Measurements from ENCODE around the gene ATRAID. TPM values are rescaled to one million over a fixed set of nuclear protein-coding genes. Genes with fewer than 3 reads are reported as not detected.
"Not testable (repeated sequence)": the region's sequence is repeated elsewhere in the genome, so short reads cannot be mapped to it uniquely, and the experiment has no call there.

Gene ATRAID
- polyA plus RNA-seq, 6 donors from 2014 or later: 296 to 424 (median 357) TPM

DNA sequence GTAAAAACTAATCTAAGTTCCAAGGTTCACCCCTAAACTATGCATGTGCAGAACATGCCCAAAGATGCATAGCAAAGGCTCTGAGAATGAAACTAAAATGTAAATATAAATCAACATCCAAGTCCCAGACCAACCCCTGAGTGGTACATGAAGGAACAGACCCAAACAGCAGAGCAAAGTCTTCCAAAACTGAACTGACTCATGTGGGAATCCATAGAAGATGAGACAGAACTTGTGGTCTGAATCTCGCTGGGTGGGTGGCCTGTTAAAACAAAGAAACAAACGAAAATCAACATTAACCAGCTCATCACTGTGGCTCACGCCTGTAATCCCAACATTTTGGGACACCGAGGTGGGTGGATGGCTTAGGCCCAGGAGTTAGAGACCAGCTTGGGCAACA is 29.5 kb upstream of the ATRAID start:
- Mint-ChIP-seq H3K27ac (no peak overlapping the region), H3K36me3 (no peaks in the 10 kb centered on the region), H3K4me1 (no peaks in the 10 kb centered on the region), H3K4me3 (peak overlapping the region in 1 of 8 donors; percentile 17), H3K27me3 (peaks cover 41 to 48% (median 42%) of the 10 kb centered on the region in 3 donors), H3K9me3 (no peaks in the 10 kb centered on the region)
- ATAC-seq (ENCODE audit: low read depth in 2 of 2) (no peak), DNase-seq (no peak)

DNA sequence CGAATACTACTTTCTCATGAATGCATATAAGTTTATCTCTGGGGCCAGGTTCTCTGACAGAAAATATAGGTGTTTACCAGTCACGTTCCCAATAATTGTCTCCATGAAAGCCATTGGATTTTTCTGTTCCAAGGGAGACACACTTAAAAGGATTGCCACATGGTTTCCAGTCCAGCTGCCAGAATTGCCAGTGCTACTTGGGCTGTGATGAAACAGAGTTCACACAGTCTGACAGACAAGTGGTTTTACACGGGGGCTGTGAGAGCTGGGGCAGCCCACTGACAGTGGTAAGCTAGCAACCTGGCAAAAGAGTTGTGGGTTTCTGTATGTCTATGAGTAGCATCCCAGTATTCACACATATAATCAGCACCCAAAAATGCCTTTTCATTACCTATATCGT is 27.7 kb upstream of the ATRAID start:
- Mint-ChIP-seq H3K36me3 (no peaks in the 10 kb centered on the region), H3K4me3 (no peak overlapping the region), H3K4me1 (no peaks in the 10 kb centered on the region), H3K9me3 (no peaks in the 10 kb centered on the region), H3K27me3 (peaks cover 36 to 42% (median 40%) of the 10 kb centered on the region in 3 donors), H3K27ac (no peak overlapping the region)
- no peak for ATAC-seq (ENCODE audit: low read depth in 2 of 2)
- no peak for DNase-seq

DNA sequence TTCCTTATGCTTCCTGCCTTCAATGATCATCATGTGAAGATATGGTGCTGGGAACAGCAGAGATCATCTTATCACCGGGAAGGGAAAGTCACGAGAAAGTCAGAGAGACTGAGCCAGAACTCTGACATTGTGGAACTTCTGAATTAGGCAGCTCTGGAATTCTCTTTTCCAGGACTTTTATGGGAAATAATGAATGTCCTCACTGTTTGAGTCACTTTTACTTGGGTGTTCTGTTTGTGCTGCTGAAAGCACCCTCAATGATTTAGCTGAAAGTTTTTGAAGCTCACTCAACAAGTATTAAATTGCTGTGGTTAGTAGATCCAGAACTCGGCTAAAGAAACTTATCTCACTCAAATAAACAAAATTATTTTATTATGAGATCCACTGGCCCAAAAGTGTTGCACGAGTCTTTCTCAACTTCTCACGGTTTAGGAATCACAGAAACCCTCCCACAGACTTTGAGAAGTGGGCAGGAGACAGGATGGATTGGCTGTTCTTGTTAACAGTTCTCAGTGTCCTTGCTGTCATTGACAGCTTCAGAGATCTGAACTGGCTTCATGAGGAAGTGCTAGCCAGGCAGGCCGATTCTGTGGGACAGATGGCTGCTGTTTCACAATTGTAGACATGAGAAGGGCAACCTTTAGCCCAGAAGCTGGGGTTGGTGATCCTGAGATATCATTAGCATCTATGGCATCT is 26.4 kb upstream of the ATRAID start:
- Mint-ChIP-seq H3K9me3 (no peaks in the 10 kb centered on the region), H3K27me3 (peaks cover 31 to 33% (median 32%) of the 10 kb centered on the region in 3 donors), H3K4me1 (no peaks in the 10 kb centered on the region), H3K36me3 (no peaks in the 10 kb centered on the region), H3K4me3 (no peak overlapping the region), H3K27ac (no peak overlapping the region)
- DNase-seq (no peak), ATAC-seq (ENCODE audit: low read depth in 2 of 2) (no peak)

DNA sequence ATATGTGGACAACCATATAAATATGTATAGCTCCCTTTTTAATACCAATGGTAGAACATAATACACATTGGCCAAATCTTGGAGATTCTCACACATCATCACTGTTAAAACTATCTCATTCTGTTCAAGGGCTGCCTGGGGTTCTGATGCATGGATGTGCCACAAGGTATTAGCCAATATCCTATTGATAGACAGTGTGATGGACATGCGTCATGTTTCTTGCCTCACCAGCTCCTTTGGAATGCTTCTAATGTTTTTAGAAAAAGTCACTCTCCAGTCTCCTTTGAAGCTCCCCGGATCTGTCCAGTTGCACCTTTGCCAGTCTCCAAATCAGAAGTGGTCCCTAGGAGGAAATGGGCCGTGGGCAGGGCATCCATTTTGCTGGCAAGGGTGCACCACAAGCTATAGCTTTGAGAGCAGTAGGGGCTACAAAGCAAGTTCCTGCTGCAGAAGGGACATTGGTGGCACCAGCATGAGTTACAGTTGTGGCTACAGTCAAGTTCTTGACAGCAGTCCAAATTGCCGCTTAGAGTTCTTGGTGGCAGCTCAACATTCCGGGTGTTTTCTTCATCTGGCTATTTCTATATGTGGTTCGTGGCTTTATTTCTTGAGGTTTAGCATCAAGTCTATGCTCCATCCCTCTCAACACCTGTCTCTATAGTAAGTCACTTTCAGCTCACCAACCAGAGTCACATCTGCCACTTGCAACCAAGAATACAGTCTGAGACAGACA is 25.1 kb upstream of the ATRAID start:
- H3K4me1 Mint-ChIP-seq: no peaks in the 10 kb centered on the region
- no peak for DNase-seq
- no peaks in the 10 kb centered on the region for H3K36me3 Mint-ChIP-seq
- ATAC-seq (ENCODE audit: low read depth in 2 of 2): no peak
- no peaks in the 10 kb centered on the region for H3K9me3 Mint-ChIP-seq
- no peak overlapping the region for H3K4me3 Mint-ChIP-seq
- H3K27ac Mint-ChIP-seq: no peak overlapping the region
- H3K27me3 Mint-ChIP-seq: peaks cover 19 to 26% (median 24%) of the 10 kb centered on the region in 3 donors

DNA sequence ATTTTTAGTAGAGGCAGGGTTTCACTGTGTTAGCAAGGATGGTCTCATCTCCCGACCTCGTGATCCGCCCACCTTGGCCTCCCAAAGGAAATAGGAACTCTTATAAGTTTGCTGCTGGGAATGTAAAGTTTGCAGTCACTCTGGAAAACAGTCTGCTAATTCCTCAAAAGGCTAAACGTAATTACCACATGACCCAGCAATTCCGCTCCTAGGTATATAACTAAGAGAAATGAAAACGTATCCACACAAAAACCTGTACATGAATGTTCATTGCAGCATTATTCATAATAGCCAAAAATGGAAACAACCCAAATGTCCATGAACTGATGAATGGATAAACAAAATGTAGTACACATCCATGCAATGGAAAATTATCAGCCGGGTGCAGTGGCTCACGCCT is 21.9 kb upstream of the ATRAID start:
- ATAC-seq (ENCODE audit: low read depth in 2 of 2) (no peak), DNase-seq (no peak)
- H3K27ac Mint-ChIP-seq: no peak overlapping the region
- peaks cover 0 to 4% (median 4%) of the 10 kb centered on the region in 3 donors for H3K4me1 Mint-ChIP-seq
- peaks cover 6 to 13% (median 13%) of the 10 kb centered on the region in 3 donors for H3K27me3 Mint-ChIP-seq
- H3K9me3 Mint-ChIP-seq: no peaks in the 10 kb centered on the region
- H3K4me3 Mint-ChIP-seq: no peak overlapping the region
- no peaks in the 10 kb centered on the region for H3K36me3 Mint-ChIP-seq

DNA sequence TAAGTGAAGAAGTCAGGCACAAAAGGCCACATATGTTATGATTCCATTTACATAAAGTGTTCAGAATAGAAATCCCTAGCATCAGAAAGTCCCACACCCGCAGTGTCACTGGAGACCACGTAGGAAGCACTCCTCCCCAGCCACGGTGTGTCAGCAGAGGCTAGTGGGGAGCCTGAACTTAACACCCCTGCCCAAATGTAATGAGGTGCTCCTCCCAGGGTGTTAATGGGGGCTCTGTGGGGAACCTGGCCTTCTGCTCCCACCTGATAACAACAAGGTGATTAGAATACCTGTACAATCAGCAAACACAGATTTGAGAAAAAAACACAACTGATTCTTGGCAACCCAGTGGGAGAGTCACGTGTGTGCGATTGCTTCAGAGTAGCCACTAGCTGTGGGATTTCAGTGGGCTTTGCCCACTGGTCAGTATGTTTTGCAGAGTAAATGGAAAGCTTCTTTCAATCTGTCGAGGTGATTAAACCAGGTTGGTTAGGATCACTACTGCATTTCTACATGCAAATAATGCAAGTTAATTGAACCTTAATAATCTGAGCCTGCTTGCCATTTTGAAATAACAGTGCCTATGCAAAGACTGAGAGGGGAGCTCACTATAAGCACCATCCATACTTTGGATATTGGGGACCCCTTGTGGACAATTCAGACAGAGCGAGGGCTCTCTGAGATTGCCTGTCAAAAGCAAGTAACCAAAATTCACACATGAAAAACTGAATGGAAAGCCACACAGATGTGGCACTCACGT is 20.6 kb upstream of the ATRAID start:
- ATAC-seq (ENCODE audit: low read depth in 2 of 2) (peak; percentile 97 to 98), DNase-seq (peak; percentile 56)
- H3K27me3 Mint-ChIP-seq: peaks cover 6 to 13% (median 10%) of the 10 kb centered on the region in 3 donors
- no peak overlapping the region for H3K27ac Mint-ChIP-seq
- H3K4me1 Mint-ChIP-seq: peaks cover 0 to 4% (median 4%) of the 10 kb centered on the region in 3 donors
- H3K36me3 Mint-ChIP-seq: no peaks in the 10 kb centered on the region
- H3K4me3 Mint-ChIP-seq: no peak overlapping the region
- H3K9me3 Mint-ChIP-seq: no peaks in the 10 kb centered on the region

DNA sequence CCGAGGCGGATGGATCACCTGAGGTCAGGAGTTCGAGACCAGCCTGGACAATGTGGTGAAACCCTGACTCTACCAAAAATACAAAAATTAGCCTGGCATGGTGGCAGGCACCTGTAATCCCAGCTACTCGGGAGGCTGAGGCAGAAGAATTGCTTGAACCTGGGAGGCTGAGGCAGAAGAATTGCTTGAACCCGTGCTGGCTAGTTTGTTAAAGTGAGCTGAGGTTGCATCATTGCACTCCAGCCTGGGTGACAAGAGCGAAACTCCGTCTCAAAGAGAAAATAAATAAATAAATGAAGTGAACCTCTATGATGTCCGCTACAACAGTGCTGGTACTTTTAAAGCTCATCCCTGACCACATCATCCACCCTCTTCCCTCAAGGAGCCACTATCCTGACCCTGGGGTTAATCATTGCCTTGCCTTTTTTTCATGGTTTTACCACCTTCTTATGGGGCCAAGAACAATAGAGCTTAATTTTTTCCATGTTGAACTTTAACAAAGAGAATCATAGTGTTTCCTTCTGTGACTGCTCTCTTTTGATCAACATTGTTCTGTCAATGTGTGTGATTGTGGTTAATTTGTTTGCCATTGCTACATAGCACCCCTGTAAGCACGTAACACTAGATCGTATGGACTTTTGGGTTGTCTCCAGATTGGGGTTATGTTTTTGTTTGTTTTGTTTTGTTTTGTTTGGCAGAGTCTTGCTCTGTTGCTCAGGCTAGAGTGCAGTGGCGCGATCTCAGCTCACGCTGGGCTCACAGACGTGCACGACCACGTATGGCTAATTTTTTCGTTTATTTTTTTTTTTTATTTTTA is 17.1 kb upstream of the ATRAID start:
- H3K4me1 Mint-ChIP-seq: peaks cover 0 to 4% (median 4%) of the 10 kb centered on the region in 3 donors
- no peak for ATAC-seq (ENCODE audit: low read depth in 2 of 2)
- H3K9me3 Mint-ChIP-seq: no peaks in the 10 kb centered on the region
- no peak for DNase-seq
- peaks cover 0 to 6% of the 10 kb centered on the region in 2 donors for H3K36me3 Mint-ChIP-seq
- H3K27ac Mint-ChIP-seq: no peak overlapping the region
- H3K4me3 Mint-ChIP-seq: peak overlapping the region in 1 of 8 donors; percentile 12
- peaks cover 0 to 6% (median 5%) of the 10 kb centered on the region in 3 donors for H3K27me3 Mint-ChIP-seq

DNA sequence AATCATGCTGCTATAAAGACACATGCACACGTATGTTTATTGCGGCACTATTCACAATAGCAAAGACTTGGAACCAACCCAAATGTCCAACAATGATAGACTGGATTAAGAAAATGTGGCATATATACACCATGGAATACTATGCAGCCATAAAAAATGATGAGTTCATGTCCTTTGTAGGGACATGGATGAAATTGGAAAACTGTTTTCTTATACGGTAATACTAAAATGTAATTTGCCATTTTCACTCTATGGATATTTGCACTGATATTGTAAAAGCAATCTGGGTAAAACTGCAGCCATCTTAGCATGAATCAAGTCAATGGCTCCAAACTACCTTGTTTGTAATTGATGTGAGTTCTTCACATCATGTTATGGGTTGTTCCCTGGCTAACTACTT is 16.0 kb upstream of the ATRAID start:
- not testable (repeated sequence) for H3K4me1 Mint-ChIP-seq; DNase-seq; H3K27me3 Mint-ChIP-seq; H3K9me3 Mint-ChIP-seq; H3K4me3 Mint-ChIP-seq; H3K27ac Mint-ChIP-seq; ATAC-seq (ENCODE audit: low read depth in 2 of 2); H3K36me3 Mint-ChIP-seq

DNA sequence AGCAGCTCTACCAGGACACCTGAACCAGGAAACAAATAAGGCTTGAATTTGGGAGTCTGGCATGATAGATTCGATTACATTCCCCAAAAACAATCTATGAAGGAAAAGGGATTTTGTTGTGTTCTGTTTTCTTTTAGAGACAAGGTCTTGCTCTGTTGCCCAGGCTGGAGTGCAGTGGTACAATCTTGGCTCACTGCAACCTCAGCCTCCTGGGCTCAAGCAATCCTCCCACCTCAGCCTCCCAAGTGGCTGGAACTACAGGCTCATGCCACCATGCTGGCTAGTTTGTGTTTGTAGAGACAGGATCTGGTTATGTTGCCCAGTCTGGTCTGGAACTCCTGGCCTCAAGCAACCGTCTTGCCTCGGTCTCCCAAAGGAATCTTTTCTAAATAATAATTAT is 13.8 kb upstream of the ATRAID start:
- H3K4me1 Mint-ChIP-seq; ATAC-seq (ENCODE audit: low read depth in 2 of 2); H3K27me3 Mint-ChIP-seq; H3K4me3 Mint-ChIP-seq; H3K9me3 Mint-ChIP-seq; H3K27ac Mint-ChIP-seq; DNase-seq: not testable (repeated sequence)
- peaks cover 7 to 24% of the 10 kb centered on the region in 2 donors for H3K36me3 Mint-ChIP-seq

DNA sequence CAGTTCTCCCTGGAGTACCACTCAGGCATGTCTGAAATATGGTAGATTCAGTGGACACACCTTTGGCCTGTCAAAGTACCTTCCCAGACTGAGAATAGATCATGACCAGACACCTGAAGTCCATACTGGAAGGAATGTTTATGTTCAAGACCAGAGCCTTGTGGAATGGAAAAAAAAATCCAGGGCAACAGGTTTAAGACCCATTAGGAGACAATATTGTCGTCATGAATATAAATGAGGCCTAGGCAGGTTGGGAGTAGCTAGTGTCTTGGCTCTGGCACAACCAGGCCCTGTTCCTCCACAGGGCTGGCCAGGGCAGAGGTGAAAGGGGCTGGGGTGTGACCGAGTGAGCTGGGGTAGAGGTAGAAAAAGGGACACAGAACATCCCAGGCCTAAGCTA is 13.2 kb upstream of the ATRAID start:
- Mint-ChIP-seq H3K4me1 (no peaks in the 10 kb centered on the region), H3K9me3 (no peaks in the 10 kb centered on the region), H3K27me3 (no peaks in the 10 kb centered on the region), H3K27ac (peak overlapping the region in 4 of 6 donors; percentile 1 to 50 (median 16)), H3K36me3 (peaks cover 12 to 30% of the 10 kb centered on the region in 2 donors), H3K4me3 (no peak overlapping the region)
- DNase-seq (no peak), ATAC-seq (ENCODE audit: low read depth in 2 of 2) (no peak)

DNA sequence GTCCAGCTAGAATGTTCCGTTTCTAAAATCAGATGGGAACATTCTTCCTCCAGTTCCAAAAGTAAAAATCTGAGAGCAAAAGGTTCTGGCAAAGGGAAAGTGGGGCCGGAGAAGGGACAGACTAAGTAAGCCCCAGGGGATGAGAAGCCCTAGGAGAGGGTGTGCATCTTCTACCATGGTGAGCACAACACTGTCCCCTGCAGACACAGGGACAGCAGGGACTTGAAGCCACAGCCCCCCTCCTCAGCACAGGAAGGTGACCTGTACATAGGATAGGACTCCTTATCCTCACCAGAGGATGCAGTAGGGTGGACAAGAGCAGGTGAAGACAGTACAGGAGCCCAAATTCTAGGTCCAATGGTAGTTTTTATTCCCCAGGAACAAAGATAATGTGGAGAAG is 12.6 kb upstream of the ATRAID start:
- no peak overlapping the region for H3K4me3 Mint-ChIP-seq
- peaks cover 12 to 34% of the 10 kb centered on the region in 2 donors for H3K36me3 Mint-ChIP-seq
- no peaks in the 10 kb centered on the region for H3K9me3 Mint-ChIP-seq
- peak overlapping the region in 2 of 6 donors; percentile 4 to 67 for H3K27ac Mint-ChIP-seq
- ATAC-seq (ENCODE audit: low read depth in 2 of 2) (no peak), DNase-seq (no peak)
- H3K4me1 Mint-ChIP-seq: no peaks in the 10 kb centered on the region
- H3K27me3 Mint-ChIP-seq: no peaks in the 10 kb centered on the region

DNA sequence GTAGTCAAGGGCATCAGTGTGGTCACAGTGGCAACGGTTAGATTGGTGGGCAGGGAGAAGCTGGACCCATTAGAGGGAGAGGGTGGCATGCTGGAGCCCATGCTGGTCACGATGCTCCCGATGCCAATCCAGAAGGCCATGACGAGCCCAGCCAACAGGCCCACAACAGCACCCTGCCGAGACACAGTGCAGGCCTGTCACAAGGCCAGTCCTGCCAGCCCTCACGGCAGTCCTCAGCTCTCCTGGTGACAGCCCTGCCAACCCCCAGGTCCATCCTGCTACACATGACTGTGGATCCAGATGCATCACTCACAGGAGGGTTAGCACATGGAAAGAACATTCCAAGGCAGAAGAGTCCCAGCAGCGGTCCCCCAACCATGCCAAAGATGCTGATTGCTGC is 10.2 kb upstream of the ATRAID start:
- ATAC-seq (ENCODE audit: low read depth in 2 of 2): no peak
- H3K27me3 Mint-ChIP-seq: no peaks in the 10 kb centered on the region
- peaks cover 12 to 57% of the 10 kb centered on the region in 2 donors for H3K36me3 Mint-ChIP-seq
- no peak for DNase-seq
- peak overlapping the region in 1 of 6 donors; percentile 28 for H3K27ac Mint-ChIP-seq
- peaks cover 0 to 5% (median 3%) of the 10 kb centered on the region in 3 donors for H3K4me1 Mint-ChIP-seq
- H3K9me3 Mint-ChIP-seq: no peaks in the 10 kb centered on the region
- H3K4me3 Mint-ChIP-seq: no peak overlapping the region

DNA sequence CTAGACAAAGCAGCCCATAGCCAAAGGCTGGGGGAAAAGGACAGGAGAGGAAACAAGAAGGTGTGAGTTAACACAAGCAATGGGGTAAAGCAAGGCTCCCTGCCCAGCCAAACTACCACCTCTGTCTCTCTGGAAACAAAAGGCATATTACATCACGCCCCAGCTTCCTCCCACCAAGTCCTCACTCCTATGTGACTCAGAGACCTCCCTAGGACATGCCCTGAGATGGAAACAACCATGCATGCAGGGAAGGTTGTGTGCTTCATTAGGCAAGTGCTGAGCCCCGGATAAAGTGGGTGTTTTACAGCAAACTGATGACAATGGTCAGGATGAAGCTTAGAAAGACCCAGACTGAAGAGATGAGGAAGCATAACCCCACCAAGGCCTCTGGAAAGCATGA is 9.0 kb upstream of the ATRAID start:
- Mint-ChIP-seq H3K4me3 (no peak overlapping the region), H3K4me1 (peaks cover 0 to 10% (median 3%) of the 10 kb centered on the region in 3 donors), H3K27ac (no peak overlapping the region), H3K27me3 (no peaks in the 10 kb centered on the region), H3K36me3 (peaks cover 12 to 63% of the 10 kb centered on the region in 2 donors), H3K9me3 (no peaks in the 10 kb centered on the region)
- DNase-seq: no peak
- ATAC-seq (ENCODE audit: low read depth in 2 of 2): no peak

Measured in naive B cell (primary cell).